ENCODE results near the gene GNAT2.
A peak's percentile ranks its signal among the peaks of the same experiment; 100 is the strongest.

The GNAT2 gene

GRCh38 chr1:109657970-109658369 lies 38.6 kb upstream of the GNAT2 start:
- Histone ChIP-seq H3K4me3 (ENCODE audit: low read length) (no peak overlapping the region), H3K36me3 (ENCODE audit: control insufficient read depth, insufficient read depth, low read length) (no peaks in the 10 kb centered on the region)

DNA sequence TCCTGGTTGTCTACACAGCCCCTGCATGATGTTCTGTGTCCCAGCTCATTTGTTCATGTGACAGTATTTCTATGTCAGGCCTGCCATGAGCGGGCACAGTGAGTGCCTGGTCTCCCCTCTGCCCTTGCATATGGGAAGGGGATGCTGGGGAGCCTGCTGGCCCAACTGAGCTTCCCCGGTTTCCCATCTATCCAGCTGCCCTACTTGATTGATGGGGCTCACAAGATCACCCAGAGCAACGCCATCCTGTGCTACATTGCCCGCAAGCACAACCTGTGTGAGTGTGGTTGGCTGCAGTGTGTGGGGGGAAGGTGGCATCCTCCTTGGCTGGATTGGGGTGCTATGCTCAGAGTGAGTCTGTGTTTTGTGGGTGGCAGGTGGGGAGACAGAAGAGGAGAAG lies 38.0 kb upstream of the GNAT2 start:
- Histone ChIP-seq H3K9me3 (ENCODE audit: control insufficient read depth, insufficient read depth, low read length) (no peaks in the 10 kb centered on the region), H3K27me3 (ENCODE audit: control insufficient read depth, insufficient read depth, low read length) (no peaks in the 10 kb centered on the region), H3K36me3 (ENCODE audit: control insufficient read depth, insufficient read depth, low read length) (no peaks in the 10 kb centered on the region), H3K4me1 (ENCODE audit: control insufficient read depth, insufficient read depth, low read length) (no peaks in the 10 kb centered on the region; the same call in 1 of the 2 replicates), H3K27ac (ENCODE audit: low read length) (no peak overlapping the region), H3K4me3 (ENCODE audit: low read length) (no peak overlapping the region)
- no CpG with 5 or more reads among the region's 4 CpGs for WGBS (ENCODE audit: insufficient coverage, insufficient read length)
- DNase-seq (ENCODE audit: low read depth, low spot score): no peak

More at GRCh38 chr1:109657970-109658369, 38.6 kb upstream of the GNAT2 start:
- Histone ChIP-seq H3K27me3 (ENCODE audit: control insufficient read depth, insufficient read depth, low read length) (no peaks in the 10 kb centered on the region), H3K4me1 (ENCODE audit: control insufficient read depth, insufficient read depth, low read length) (no peaks in the 10 kb centered on the region; the same call in 1 of the 2 replicates), H3K9me3 (ENCODE audit: control insufficient read depth, insufficient read depth, low read length) (no peaks in the 10 kb centered on the region), H3K27ac (ENCODE audit: low read length) (no peak overlapping the region)
- WGBS (ENCODE audit: insufficient coverage, insufficient read length): no CpG with 5 or more reads among the region's 7 CpGs
- no peak for DNase-seq (ENCODE audit: low read depth, low spot score)

DNA sequence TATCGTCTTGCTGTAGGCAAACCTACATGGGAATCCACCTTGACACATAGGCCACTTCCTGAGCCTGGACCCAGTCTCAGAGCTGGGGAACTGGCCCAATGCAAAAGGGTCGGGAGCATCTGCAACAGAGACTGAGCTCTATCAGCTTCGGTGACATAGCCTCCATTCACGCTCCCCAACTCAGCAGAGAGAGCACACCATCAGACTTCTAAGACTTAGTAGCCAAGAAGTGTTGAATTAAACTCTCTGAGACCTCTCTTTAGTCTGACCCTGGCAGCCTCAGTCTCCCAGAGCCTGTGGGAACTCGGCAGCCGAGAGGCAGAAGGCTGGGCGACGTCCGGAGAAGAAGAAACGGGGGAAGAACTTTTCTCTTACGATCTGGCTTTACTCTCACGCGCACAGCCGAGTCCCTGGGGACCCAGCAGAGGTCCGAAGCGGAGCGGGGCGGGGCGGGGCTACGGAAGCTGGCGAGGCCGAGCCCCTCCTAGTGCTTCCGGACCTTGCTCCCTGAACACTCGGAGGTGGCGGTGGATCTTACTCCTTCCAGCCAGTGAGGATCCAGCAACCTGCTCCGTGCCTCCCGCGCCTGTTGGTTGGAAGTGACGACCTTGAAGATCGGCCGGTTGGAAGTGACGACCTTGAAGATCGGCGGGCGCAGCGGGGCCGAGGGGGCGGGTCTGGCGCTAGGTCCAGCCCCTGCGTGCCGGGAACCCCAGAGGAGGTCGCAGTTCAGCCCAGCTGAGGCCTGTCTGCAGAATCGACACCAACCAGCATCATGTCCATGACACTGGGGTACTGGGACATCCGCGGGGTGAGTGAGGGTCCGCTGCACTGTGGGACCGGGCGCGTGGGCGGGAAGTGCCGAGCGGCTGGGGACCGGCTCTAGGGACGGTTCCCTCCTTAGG lies 36.5 kb upstream of the GNAT2 start, which contains the start of gene GSTM4:
GSTM4 (plus strand) TSS at position 485 of the 905 bp plus-strand sequence; CDS start at position 776, 291 bp downstream.
- no peaks in the 10 kb centered on the region for H3K9me3 ChIP-seq (ENCODE audit: control insufficient read depth, insufficient read depth, low read length)
- peak; percentile 52 for DNase-seq (ENCODE audit: low read depth, low spot score)
- no peak within 1 kb of the TSS for H3K27ac ChIP-seq (ENCODE audit: low read length)
- H3K36me3 ChIP-seq (ENCODE audit: control insufficient read depth, insufficient read depth, low read length): no peaks in the 10 kb centered on the region
- no CpG with 5 or more reads among the region's 54 CpGs for WGBS (ENCODE audit: insufficient coverage, insufficient read length)
- no peaks in the 10 kb centered on the region; the same call in 1 of the 2 replicates for H3K4me1 ChIP-seq (ENCODE audit: control insufficient read depth, insufficient read depth, low read length)
- H3K27me3 ChIP-seq (ENCODE audit: control insufficient read depth, insufficient read depth, low read length): no peaks in the 10 kb centered on the region
- peak within 1 kb of the TSS; percentile 71; the same call in 1 of the 2 replicates for H3K4me3 ChIP-seq (ENCODE audit: low read length)

DNA sequence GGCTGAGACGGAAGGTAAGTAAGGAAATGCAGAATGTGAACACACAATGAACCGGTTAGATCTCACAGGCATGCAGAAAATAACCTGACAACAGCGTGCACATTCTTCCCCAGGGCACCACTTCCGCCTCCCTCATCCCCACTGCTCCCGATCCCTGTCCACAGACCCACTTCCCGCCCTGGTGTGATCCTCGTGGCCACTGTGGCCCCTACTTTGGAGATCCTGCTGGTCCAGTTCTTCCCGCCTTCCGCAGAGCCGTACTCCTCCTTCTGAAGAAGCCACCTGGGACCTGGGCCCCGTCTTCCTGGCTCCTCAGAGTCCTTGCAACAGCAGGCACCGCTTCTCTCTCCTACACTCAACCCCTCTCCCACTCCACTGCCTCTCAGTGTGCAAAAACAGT lies 35.1 kb upstream of the GNAT2 start:
- Histone ChIP-seq H3K4me3 (ENCODE audit: low read length) (no peak overlapping the region), H3K27me3 (ENCODE audit: control insufficient read depth, insufficient read depth, low read length) (no peaks in the 10 kb centered on the region), H3K9me3 (ENCODE audit: control insufficient read depth, insufficient read depth, low read length) (no peaks in the 10 kb centered on the region), H3K27ac (ENCODE audit: low read length) (no peak overlapping the region), H3K36me3 (ENCODE audit: control insufficient read depth, insufficient read depth, low read length) (no peaks in the 10 kb centered on the region), H3K4me1 (ENCODE audit: control insufficient read depth, insufficient read depth, low read length) (no peaks in the 10 kb centered on the region; the same call in 1 of the 2 replicates)
- no peak for DNase-seq (ENCODE audit: low read depth, low spot score)
- WGBS (ENCODE audit: insufficient coverage, insufficient read length): no CpG with 5 or more reads among the region's 12 CpGs

DNA sequence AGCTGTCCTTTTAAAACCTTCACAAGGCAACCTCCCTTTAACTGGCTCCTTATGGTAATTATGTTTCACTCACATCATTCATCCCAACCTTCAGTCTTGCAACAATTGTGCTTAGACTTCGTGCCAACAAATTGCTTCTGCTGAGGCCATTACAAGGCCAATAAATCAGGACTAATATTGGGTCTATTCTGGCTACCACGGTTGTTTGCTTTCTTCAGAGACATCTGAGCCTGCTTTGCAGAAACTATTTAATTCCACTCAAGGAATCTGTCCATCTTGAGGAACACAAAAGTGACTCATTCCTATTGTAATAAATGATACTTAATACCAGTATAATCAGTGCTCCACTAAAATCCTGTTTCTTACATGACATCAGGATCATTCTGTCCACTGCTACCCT lies 33.9 kb upstream of the GNAT2 start:
- Histone ChIP-seq H3K36me3 (ENCODE audit: control insufficient read depth, insufficient read depth, low read length) (no peaks in the 10 kb centered on the region), H3K27me3 (ENCODE audit: control insufficient read depth, insufficient read depth, low read length) (no peaks in the 10 kb centered on the region), H3K4me3 (ENCODE audit: low read length) (no peak overlapping the region), H3K4me1 (ENCODE audit: control insufficient read depth, insufficient read depth, low read length) (no peaks in the 10 kb centered on the region; the same call in 1 of the 2 replicates), H3K27ac (ENCODE audit: low read length) (no peak overlapping the region), H3K9me3 (ENCODE audit: control insufficient read depth, insufficient read depth, low read length) (no peaks in the 10 kb centered on the region)
- WGBS (ENCODE audit: insufficient coverage, insufficient read length): no CpG with 5 or more reads among the region's 2 CpGs
- no peak for DNase-seq (ENCODE audit: low read depth, low spot score)

DNA sequence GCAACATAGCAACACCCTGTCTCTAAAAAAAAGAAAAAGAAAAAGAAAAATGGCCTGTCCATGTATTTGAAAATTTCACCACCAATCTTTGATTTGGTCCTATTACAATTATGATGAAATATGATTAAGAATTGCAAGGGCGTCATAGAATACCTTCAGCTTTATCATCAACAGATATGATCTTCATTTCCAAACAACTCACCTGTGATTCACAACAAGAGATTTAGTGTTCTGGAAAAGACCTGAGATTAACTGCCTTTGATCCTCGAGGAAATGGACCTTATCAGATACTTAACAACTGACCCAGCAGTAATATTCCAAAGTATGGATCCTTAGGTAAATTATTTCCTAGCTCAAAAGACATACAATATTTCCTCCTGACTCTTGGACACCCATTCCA lies 33.0 kb upstream of the GNAT2 start:
- H3K27ac ChIP-seq (ENCODE audit: low read length): no peak overlapping the region
- H3K36me3 ChIP-seq (ENCODE audit: control insufficient read depth, insufficient read depth, low read length): no peaks in the 10 kb centered on the region
- no peaks in the 10 kb centered on the region; the same call in 1 of the 2 replicates for H3K4me1 ChIP-seq (ENCODE audit: control insufficient read depth, insufficient read depth, low read length)
- DNase-seq (ENCODE audit: low read depth, low spot score): no peak
- H3K4me3 ChIP-seq (ENCODE audit: low read length): no peak overlapping the region
- WGBS (ENCODE audit: insufficient coverage, insufficient read length): no CpG with 5 or more reads among the region's 2 CpGs
- H3K27me3 ChIP-seq (ENCODE audit: control insufficient read depth, insufficient read depth, low read length): no peaks in the 10 kb centered on the region
- H3K9me3 ChIP-seq (ENCODE audit: control insufficient read depth, insufficient read depth, low read length): no peaks in the 10 kb centered on the region

- Histone ChIP-seq H3K27ac (ENCODE audit: low read length) (no peak overlapping the region), H3K4me1 (ENCODE audit: control insufficient read depth, insufficient read depth, low read length) (no peaks in the 10 kb centered on the region; the same call in 1 of the 2 replicates), H3K27me3 (ENCODE audit: control insufficient read depth, insufficient read depth, low read length) (no peaks in the 10 kb centered on the region), H3K4me3 (ENCODE audit: low read length) (no peak overlapping the region), H3K36me3 (ENCODE audit: control insufficient read depth, insufficient read depth, low read length) (no peaks in the 10 kb centered on the region), H3K9me3 (ENCODE audit: control insufficient read depth, insufficient read depth, low read length) (no peaks in the 10 kb centered on the region)
- DNase-seq (ENCODE audit: low read depth, low spot score): no peak
- no CpG with 5 or more reads among the region's 3 CpGs for WGBS (ENCODE audit: insufficient coverage, insufficient read length)
Observed at GRCh38 chr1:109650609-109651008, 31.2 kb upstream of the GNAT2 start.

- Histone ChIP-seq H3K36me3 (ENCODE audit: control insufficient read depth, insufficient read depth, low read length) (no peaks in the 10 kb centered on the region), H3K27ac (ENCODE audit: low read length) (no peak overlapping the region), H3K4me1 (ENCODE audit: control insufficient read depth, insufficient read depth, low read length) (no peaks in the 10 kb centered on the region), H3K27me3 (ENCODE audit: control insufficient read depth, insufficient read depth, low read length) (no peaks in the 10 kb centered on the region), H3K4me3 (ENCODE audit: low read length) (no peak overlapping the region), H3K9me3 (ENCODE audit: control insufficient read depth, insufficient read depth, low read length) (no peaks in the 10 kb centered on the region)
- no peak for DNase-seq (ENCODE audit: low read depth, low spot score)
- WGBS (ENCODE audit: insufficient coverage, insufficient read length): no CpG with 5 or more reads among the region's 4 CpGs
Observed at GRCh38 chr1:109649491-109649914, 30.1 kb upstream of the GNAT2 start.

DNA sequence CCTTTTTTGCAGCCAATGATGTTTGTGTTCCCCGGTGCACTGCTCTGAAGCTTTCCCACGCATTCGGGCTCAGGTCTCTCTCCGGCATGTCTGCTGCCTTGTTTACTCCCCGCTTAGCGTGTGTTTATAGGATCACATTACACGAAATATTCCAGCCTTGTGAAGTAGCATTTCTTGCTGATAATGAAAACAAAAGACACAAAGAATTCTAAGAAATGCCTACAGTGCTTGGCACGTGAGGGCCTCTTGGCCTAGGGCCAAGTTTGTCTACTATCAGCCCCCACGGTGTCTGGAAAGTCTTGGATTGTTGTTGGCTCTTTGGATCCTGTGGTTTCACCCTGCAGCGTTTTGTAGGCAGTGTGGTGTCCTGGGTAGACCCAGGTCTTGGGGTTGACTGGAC lies 25.3 kb upstream of the GNAT2 start:
- no peak for DNase-seq (ENCODE audit: low read depth, low spot score)
- H3K27ac ChIP-seq (ENCODE audit: low read length): no peak overlapping the region
- H3K36me3 ChIP-seq (ENCODE audit: control insufficient read depth, insufficient read depth, low read length): no peaks in the 10 kb centered on the region
- WGBS (ENCODE audit: insufficient coverage, insufficient read length): no CpG with 5 or more reads among the region's 10 CpGs
- H3K9me3 ChIP-seq (ENCODE audit: control insufficient read depth, insufficient read depth, low read length): no peaks in the 10 kb centered on the region
- no peaks in the 10 kb centered on the region for H3K4me1 ChIP-seq (ENCODE audit: control insufficient read depth, insufficient read depth, low read length)
- H3K27me3 ChIP-seq (ENCODE audit: control insufficient read depth, insufficient read depth, low read length): no peaks in the 10 kb centered on the region
- H3K4me3 ChIP-seq (ENCODE audit: low read length): no peak overlapping the region

- H3K9me3 ChIP-seq (ENCODE audit: control insufficient read depth, insufficient read depth, low read length): no peaks in the 10 kb centered on the region
- no peaks in the 10 kb centered on the region for H3K27me3 ChIP-seq (ENCODE audit: control insufficient read depth, insufficient read depth, low read length)
- WGBS (ENCODE audit: insufficient coverage, insufficient read length): no CpG with 5 or more reads among the region's 32 CpGs
- no peaks in the 10 kb centered on the region for H3K36me3 ChIP-seq (ENCODE audit: control insufficient read depth, insufficient read depth, low read length)
- H3K4me3 ChIP-seq (ENCODE audit: low read length): no peak overlapping the region
- H3K4me1 ChIP-seq (ENCODE audit: control insufficient read depth, insufficient read depth, low read length): no peaks in the 10 kb centered on the region; the same call in 1 of the 2 replicates
- no peak overlapping the region for H3K27ac ChIP-seq (ENCODE audit: low read length)
- peak; percentile 71 for DNase-seq (ENCODE audit: low read depth, low spot score)
Observed at GRCh38 chr1:109643385-109644230, 24.2 kb upstream of the GNAT2 start.
